Measurements from ENCODE around the gene NUMA1.

NUMA1 gene

DNA sequence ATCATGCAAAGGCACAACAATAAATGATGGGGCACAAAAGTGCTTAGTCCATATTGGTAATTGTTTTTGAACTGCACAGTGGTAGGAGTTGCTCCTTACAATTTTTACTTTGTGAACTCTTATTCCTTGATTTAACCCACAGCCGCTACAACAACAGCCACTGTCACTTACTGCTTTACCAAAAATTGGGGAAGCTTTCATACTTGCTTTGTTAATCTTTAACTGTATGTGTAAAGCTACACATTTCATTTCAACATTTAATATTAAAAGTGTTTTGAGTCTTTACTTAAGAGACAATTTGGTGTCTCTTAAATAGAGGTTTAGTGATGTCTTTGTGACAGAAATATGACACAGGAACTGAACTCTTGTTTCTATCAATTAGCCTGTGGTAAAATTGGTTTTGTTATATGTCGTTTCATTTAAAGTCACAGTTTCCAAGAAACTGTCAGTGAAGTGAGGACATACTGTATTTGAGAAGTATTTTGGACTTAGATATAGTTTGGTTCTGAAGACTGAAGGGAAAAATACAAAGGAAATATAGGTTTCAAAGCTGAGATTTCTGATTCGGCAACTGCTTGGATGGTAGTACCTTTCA, 88.1 kb downstream of the NUMA1 start:
- TF ChIP-seq ZFX (IDR thresholded peaks at IDR 0.05) (no peak), CTCF (conservative IDR thresholded peaks at IDR 0.05) (no peak)
- H3K27ac ChIP-seq, result no peak overlapping the region

- TF ChIP-seq CTCF (conservative IDR thresholded peaks at IDR 0.05), result no peak
- no peak for TF ChIP-seq ZFX (IDR thresholded peaks at IDR 0.05)
- no peak overlapping the region for H3K27ac ChIP-seq
Measured at GRCh38 chr11:71991494-71991893, 88.8 kb downstream of the NUMA1 start.

GRCh38 chr11:71990701-71991100, 89.6 kb downstream of the NUMA1 start:
- no peak overlapping the region for H3K27ac ChIP-seq
- TF ChIP-seq ZFX (IDR thresholded peaks at IDR 0.05) (no peak), CTCF (conservative IDR thresholded peaks at IDR 0.05) (no peak)

DNA sequence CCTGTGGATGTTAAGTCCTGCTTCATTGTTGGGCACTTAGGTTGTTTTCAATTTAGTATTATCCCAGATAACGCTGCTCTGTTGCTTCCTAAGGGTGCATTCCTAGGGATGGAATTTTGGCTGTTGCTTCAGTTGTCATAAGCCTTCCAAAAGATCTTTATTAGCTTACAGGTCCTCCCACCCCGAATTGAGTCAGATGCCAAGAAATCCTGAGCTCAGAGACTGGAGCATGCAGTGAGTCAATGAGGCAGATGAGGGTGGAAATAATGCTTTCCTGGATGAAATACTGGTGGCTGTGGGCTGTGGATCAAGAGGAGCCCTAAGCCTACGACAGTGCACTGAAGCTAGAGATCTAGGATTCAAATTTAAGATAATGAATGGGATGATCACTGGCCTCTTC, 92.3 kb downstream of the NUMA1 start:
- TF ChIP-seq ZFX (IDR thresholded peaks at IDR 0.05) (no peak), CTCF (conservative IDR thresholded peaks at IDR 0.05) (no peak)
- no peak overlapping the region for H3K27ac ChIP-seq

DNA sequence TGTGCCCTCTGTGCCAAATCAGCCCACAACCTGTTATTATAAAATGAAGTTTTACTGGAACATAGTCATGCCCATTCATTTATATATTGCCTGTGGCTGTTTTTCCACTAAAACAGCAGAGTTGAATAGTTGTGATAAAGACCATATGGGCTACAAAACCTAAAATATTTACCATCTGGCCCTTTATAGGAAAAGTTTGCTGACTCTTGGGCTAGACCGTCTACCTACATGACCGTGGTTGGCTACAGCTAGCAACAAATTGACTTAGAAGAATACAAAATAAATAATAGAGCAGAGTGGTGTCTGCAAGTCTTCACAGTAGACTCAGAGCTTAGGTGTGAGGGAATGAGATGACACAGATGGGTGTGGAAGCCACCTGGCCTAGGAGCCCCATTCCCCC, 92.8 kb downstream of the NUMA1 start:
- H3K27ac ChIP-seq, result no peak overlapping the region
- TF ChIP-seq ZFX (IDR thresholded peaks at IDR 0.05), result no peak
- no peak for TF ChIP-seq CTCF (conservative IDR thresholded peaks at IDR 0.05)

- no peak for TF ChIP-seq CTCF (conservative IDR thresholded peaks at IDR 0.05)
- no peak for TF ChIP-seq ZFX (IDR thresholded peaks at IDR 0.05)
- H3K27ac ChIP-seq, result no peak overlapping the region
Measured at GRCh38 chr11:71986131-71986530, 94.2 kb downstream of the NUMA1 start.

GRCh38 chr11:71979602-71980001, 100.7 kb downstream of the NUMA1 start:
- H3K27ac ChIP-seq, result no peak overlapping the region
- no peak for TF ChIP-seq ZFX (IDR thresholded peaks at IDR 0.05)
- no peak for TF ChIP-seq CTCF (conservative IDR thresholded peaks at IDR 0.05)
